ENCODE results near the gene CD8B. TPM values are rescaled to one million over a fixed set of nuclear protein-coding genes. Genes with fewer than 3 reads are reported as not detected.

Gene CD8B
- total and polyA plus RNA-seq, 2 experiments from 2014 or later = not detected

DNA sequence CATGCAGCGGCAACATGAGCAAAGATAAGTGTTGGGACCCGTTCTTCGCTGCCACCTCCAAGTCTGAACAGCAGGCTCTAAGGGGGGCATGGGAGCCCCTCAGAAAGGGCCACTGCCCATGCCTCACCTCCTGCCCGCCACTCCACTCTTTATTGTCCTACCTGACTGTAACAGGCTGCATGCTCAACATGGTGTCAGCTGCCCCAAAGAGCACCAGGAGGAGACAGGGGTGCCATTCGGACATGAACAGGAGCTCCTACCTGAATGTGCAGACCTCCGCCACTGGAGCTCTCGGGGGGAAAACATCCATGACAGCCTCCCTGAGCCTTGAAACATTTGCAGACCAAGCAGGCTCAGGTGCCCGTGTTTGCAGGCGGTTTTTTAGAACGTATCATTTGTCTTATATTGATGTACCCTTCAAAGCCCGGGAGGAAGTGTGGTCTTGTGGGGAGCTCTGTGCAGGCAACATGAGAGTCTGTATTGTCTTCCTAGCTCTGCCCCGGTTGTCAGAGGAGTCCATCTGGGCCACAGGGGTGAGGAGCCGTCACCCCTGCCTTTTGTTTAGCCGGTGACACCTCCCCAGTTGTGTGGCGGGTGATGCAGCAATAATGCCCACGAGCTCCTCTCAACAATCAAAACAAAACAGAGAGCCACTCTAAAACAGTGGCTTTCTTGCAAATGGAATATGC lies 35.8 kb downstream of the CD8B start:
- DNase-seq = no peak
- in situ Hi-C loops (cut with MboI) = no loop called here
- Histone ChIP-seq H3K27me3 (replicated peaks; ENCODE audit: insufficient read depth) (0 out of 2 replicates have a peak, but pooled peaks cover 6% of the 10 kb centered on the region), H3K79me2 (ENCODE audit: insufficient read depth) (no peaks in the 10 kb centered on the region), H3K4me1 (ENCODE audit: insufficient read depth) (no peaks in the 10 kb centered on the region), H3K9me2 (ENCODE audit: insufficient read depth) (no peaks in the 10 kb centered on the region), H3K9ac (no peak overlapping the region), H2AFZ (no peak overlapping the region), H4K20me1 (ENCODE audit: insufficient read depth) (no peaks in the 10 kb centered on the region), H3K27ac (no peak overlapping the region), H3F3A (ENCODE audit: insufficient read depth) (no peaks in the 10 kb centered on the region), H3K9me3 (ENCODE audit: low read depth) (no peaks in the 10 kb centered on the region), H3K36me3 (ENCODE audit: low read depth) (no peaks in the 10 kb centered on the region), H3K4me3 (no peak overlapping the region), H3K4me2 (ENCODE audit: unreplicated experiment) (no peak overlapping the region)
- 62 to 65% methylated on average over 16 of the region's 16 CpGs for WGBS, 2 experiments (ENCODE audit: low coverage in 1 of 2, low lambda C conversion rate in 2 of 2, missing lambda C conversion rate in 2 of 2)
- no peak for TF ChIP-seq EZH2 (IDR thresholded peaks at IDR 0.05; ENCODE audit: insufficient read depth, poor library complexity, severe bottlenecking)
- no peak for TF ChIP-seq EZH2phosphoT487 (IDR thresholded peaks at IDR 0.05; ENCODE audit: insufficient read depth, low read depth)

DNA sequence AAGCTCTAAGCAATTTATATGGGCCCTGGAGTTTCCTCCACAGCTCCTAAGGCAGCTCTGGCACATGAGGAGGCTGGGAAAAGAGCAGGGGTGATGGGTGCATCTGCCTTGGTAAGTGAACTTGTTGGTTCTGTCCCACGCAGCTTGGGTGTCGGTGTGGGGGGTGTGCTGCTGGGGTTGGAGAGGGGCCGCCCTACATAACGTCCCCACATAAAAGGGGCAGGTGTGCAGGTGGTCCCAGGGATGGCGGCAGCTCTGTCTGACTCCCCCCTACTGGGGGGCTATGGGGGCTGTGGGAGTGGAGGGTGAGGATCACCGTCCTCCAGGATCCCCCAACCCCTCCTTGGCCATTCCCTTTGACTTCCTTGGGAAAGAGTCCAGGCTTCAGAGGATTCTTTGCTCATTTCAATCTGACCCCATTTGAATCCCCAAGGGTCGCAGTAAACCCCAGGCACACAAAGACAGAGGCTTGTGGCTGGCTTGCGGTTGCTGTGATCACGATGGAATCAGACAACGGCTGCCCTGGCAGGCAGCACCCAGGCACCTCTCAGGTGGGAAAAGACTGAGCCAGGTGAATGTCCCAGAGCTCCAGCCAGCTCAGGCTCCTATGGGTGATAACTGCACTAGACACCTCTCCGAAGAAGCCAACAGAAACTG lies 36.5 kb downstream of the CD8B start:
- H3F3A ChIP-seq (ENCODE audit: insufficient read depth) = no peaks in the 10 kb centered on the region
- H3K9me2 ChIP-seq (ENCODE audit: insufficient read depth) = no peaks in the 10 kb centered on the region
- 70 to 76% methylated on average over 11 of the region's 11 CpGs for WGBS, 2 experiments (ENCODE audit: low coverage in 1 of 2, low lambda C conversion rate in 2 of 2, missing lambda C conversion rate in 2 of 2)
- no peaks in the 10 kb centered on the region for H3K9me3 ChIP-seq (ENCODE audit: low read depth)
- TF ChIP-seq EZH2 (IDR thresholded peaks at IDR 0.05; ENCODE audit: insufficient read depth, poor library complexity, severe bottlenecking) (no peak), EZH2phosphoT487 (IDR thresholded peaks at IDR 0.05; ENCODE audit: insufficient read depth, low read depth) (no peak)
- in situ Hi-C loops (cut with MboI) = no loop called here
- DNase-seq = no peak
- H3K4me1 ChIP-seq (ENCODE audit: insufficient read depth) = no peaks in the 10 kb centered on the region
- H3K27me3 ChIP-seq (replicated peaks; ENCODE audit: insufficient read depth) = 0 out of 2 replicates have a peak, but pooled peaks cover 6% of the 10 kb centered on the region
- H3K4me2 ChIP-seq (ENCODE audit: unreplicated experiment) = no peak overlapping the region
- no peak overlapping the region for H3K27ac ChIP-seq
- H3K36me3 ChIP-seq (ENCODE audit: low read depth) = no peaks in the 10 kb centered on the region
- H3K4me3 ChIP-seq = no peak overlapping the region
- no peak overlapping the region for H2AFZ ChIP-seq
- H3K79me2 ChIP-seq (ENCODE audit: insufficient read depth) = no peaks in the 10 kb centered on the region
- no peaks in the 10 kb centered on the region for H4K20me1 ChIP-seq (ENCODE audit: insufficient read depth)
- no peak overlapping the region for H3K9ac ChIP-seq

DNA sequence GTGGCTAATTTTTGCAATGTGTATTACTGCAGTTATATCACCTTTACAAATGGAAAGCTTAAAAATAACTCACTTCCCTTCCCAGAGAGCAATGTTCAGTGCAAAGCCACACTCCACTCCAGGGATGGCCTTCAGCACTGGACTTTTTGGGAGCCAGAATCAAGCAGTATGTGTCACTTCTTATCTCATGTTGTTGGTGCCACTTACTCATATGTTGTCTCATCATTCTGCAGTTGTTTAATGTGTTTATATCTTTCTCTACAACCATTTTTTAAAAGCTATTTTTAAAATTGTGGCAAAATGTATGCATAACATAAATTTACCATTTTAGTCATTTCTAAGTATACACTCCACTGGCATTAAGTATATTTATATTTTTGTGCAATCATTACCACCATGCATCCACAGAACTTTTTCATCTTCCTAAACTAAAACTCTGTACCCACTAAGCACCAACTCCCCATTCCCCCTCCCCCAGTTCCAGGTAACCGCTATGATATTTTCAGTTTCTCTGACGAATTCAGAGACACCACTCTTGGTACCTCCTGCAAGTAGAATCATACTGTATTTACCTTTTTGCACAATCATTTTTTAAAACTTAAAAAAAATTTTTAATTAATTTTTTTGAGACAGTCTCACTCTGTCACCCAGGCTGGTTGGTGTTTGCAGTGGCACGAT lies 38.9 kb downstream of the CD8B start:
- H3K9ac ChIP-seq = no peak overlapping the region
- H3K27me3 ChIP-seq (replicated peaks; ENCODE audit: insufficient read depth) = peaks cover 22% of the 10 kb centered on the region
- no peak overlapping the region for H3K27ac ChIP-seq
- in situ Hi-C loops (cut with MboI) = no loop called here
- no peak overlapping the region for H3K4me3 ChIP-seq
- H3K4me1 ChIP-seq (ENCODE audit: insufficient read depth) = no peaks in the 10 kb centered on the region
- H3K79me2 ChIP-seq (ENCODE audit: insufficient read depth) = no peaks in the 10 kb centered on the region
- no peaks in the 10 kb centered on the region for H3F3A ChIP-seq (ENCODE audit: insufficient read depth)
- H3K9me3 ChIP-seq (ENCODE audit: low read depth) = no peaks in the 10 kb centered on the region
- 63 to 69% methylated on average over 3 of the region's 3 CpGs for WGBS, 2 experiments (ENCODE audit: low coverage in 1 of 2, low lambda C conversion rate in 2 of 2, missing lambda C conversion rate in 2 of 2)
- no peaks in the 10 kb centered on the region for H3K36me3 ChIP-seq (ENCODE audit: low read depth)
- no peak for DNase-seq
- no peak overlapping the region for H2AFZ ChIP-seq
- no peak overlapping the region for H3K4me2 ChIP-seq (ENCODE audit: unreplicated experiment)
- TF ChIP-seq EZH2 (IDR thresholded peaks at IDR 0.05; ENCODE audit: insufficient read depth, poor library complexity, severe bottlenecking) = no peak
- TF ChIP-seq EZH2phosphoT487 (IDR thresholded peaks at IDR 0.05; ENCODE audit: insufficient read depth, low read depth) = no peak
- H4K20me1 ChIP-seq (ENCODE audit: insufficient read depth) = no peaks in the 10 kb centered on the region
- H3K9me2 ChIP-seq (ENCODE audit: insufficient read depth) = no peaks in the 10 kb centered on the region

DNA sequence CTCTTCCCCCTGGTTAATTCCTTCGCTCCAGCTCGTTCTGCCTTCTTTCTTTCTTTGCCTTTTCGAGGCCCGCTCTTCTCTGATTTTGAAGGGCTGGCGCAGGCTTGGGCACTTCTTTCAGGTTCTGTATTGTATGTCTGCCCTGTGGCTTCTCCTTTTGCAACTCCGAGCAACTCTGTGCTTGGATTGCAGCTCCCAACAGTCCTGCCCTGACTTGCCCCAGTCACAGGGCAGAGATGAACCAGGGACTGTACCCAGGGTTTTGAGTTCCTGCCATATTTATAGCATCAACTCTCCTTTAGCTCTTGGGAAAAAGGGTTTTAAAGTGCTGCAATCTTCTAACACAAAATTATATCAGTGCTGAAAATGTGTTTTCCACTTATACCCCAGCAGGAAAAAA lies 39.8 kb downstream of the CD8B start:
- no peak overlapping the region for H2AFZ ChIP-seq
- no peak overlapping the region for H3K4me3 ChIP-seq
- no peak overlapping the region for H3K27ac ChIP-seq
- no peaks in the 10 kb centered on the region for H3K9me3 ChIP-seq (ENCODE audit: low read depth)
- H3F3A ChIP-seq (ENCODE audit: insufficient read depth) = no peaks in the 10 kb centered on the region
- no peak for DNase-seq
- H3K4me1 ChIP-seq (ENCODE audit: insufficient read depth) = no peaks in the 10 kb centered on the region
- H3K79me2 ChIP-seq (ENCODE audit: insufficient read depth) = no peaks in the 10 kb centered on the region
- no peaks in the 10 kb centered on the region for H3K36me3 ChIP-seq (ENCODE audit: low read depth)
- H3K4me2 ChIP-seq (ENCODE audit: unreplicated experiment) = no peak overlapping the region
- H4K20me1 ChIP-seq (ENCODE audit: insufficient read depth) = no peaks in the 10 kb centered on the region
- peaks cover 30% of the 10 kb centered on the region for H3K27me3 ChIP-seq (replicated peaks; ENCODE audit: insufficient read depth)
- 65 to 77% methylated on average over 5 to 6 of the region's 6 CpGs for WGBS, 2 experiments (ENCODE audit: low coverage in 1 of 2, low lambda C conversion rate in 2 of 2, missing lambda C conversion rate in 2 of 2)
- H3K9me2 ChIP-seq (ENCODE audit: insufficient read depth) = no peaks in the 10 kb centered on the region
- no peak overlapping the region for H3K9ac ChIP-seq
- no peak for TF ChIP-seq EZH2phosphoT487 (IDR thresholded peaks at IDR 0.05; ENCODE audit: insufficient read depth, low read depth)
- TF ChIP-seq EZH2 (IDR thresholded peaks at IDR 0.05; ENCODE audit: insufficient read depth, poor library complexity, severe bottlenecking) = no peak
- in situ Hi-C loops (cut with MboI) = no loop called here
